ENCODE measurements around the gene HS3ST6.
A peak's percentile ranks its signal among the peaks of the same experiment; 100 is the strongest.
"Not testable (repeated sequence)": the region's sequence is repeated elsewhere in the genome, so short reads cannot be mapped to it uniquely, and the experiment has no call there.

The HS3ST6 gene

GRCh38 chr16:1920727-1921171 is 2.5 kb upstream of the HS3ST6 start:
- Histone ChIP-seq H3K4me2 (peak overlapping the region; percentile 8; the same call in 1 of the 2 replicates), H3K27me3 (ENCODE audit: insufficient read depth, low read depth) (peaks cover 92% of the 10 kb centered on the region), H2AFZ (ENCODE audit: low read depth) (peak overlapping the region; percentile 27; the same call in 1 of the 2 replicates), H3K4me3 (IDR thresholded peaks at IDR 0.05; ENCODE audit: insufficient read depth, low read depth, low read length) (no peak overlapping the region), H3K79me2 (ENCODE audit: insufficient read depth, low read depth) (no peaks in the 10 kb centered on the region), H3K27ac (no peak overlapping the region), H3K36me3 (ENCODE audit: insufficient read depth) (no peaks in the 10 kb centered on the region), H4K20me1 (ENCODE audit: insufficient read depth) (no peaks in the 10 kb centered on the region), H3K4me1 (ENCODE audit: low read depth, poor library complexity, severe bottlenecking) (no peaks in the 10 kb centered on the region), H3K9ac (no peak overlapping the region)
- no peak for TF ChIP-seq CTCF (conservative IDR thresholded peaks at IDR 0.05; ENCODE audit: low read depth, low read length)

- not testable (repeated sequence) for H3K4me3 ChIP-seq (IDR thresholded peaks at IDR 0.05; ENCODE audit: insufficient read depth, low read depth, low read length); H3K4me1 ChIP-seq (ENCODE audit: low read depth, poor library complexity, severe bottlenecking); H3K4me2 ChIP-seq; H3K9ac ChIP-seq; H3K79me2 ChIP-seq (ENCODE audit: insufficient read depth, low read depth); H2AFZ ChIP-seq (ENCODE audit: low read depth); H4K20me1 ChIP-seq (ENCODE audit: insufficient read depth); H3K27ac ChIP-seq; H3K36me3 ChIP-seq (ENCODE audit: insufficient read depth)
- H3K27me3 ChIP-seq (ENCODE audit: insufficient read depth, low read depth) = peaks cover 94% of the 10 kb centered on the region
Measured at GRCh38 chr16:1920122-1920521, 1.9 kb upstream of the HS3ST6 start.

GRCh38 chr16:1919327-1919998 is 1.2 kb upstream of the HS3ST6 start:
- no peak overlapping the region for H3K9ac ChIP-seq
- TF ChIP-seq CTCF (conservative IDR thresholded peaks at IDR 0.05; ENCODE audit: low read depth, low read length) = no peak
- H3K79me2 ChIP-seq (ENCODE audit: insufficient read depth, low read depth) = no peaks in the 10 kb centered on the region
- H4K20me1 ChIP-seq (ENCODE audit: insufficient read depth) = no peaks in the 10 kb centered on the region
- no peak overlapping the region for H2AFZ ChIP-seq (ENCODE audit: low read depth)
- H3K27me3 ChIP-seq (ENCODE audit: insufficient read depth, low read depth) = peaks cover 94% of the 10 kb centered on the region
- H3K27ac ChIP-seq = no peak overlapping the region
- H3K4me3 ChIP-seq (IDR thresholded peaks at IDR 0.05; ENCODE audit: insufficient read depth, low read depth, low read length) = no peak overlapping the region
- H3K4me1 ChIP-seq (ENCODE audit: low read depth, poor library complexity, severe bottlenecking) = no peaks in the 10 kb centered on the region
- no peaks in the 10 kb centered on the region for H3K36me3 ChIP-seq (ENCODE audit: insufficient read depth)
- no peak overlapping the region for H3K4me2 ChIP-seq

- no peaks in the 10 kb centered on the region for H3K4me1 ChIP-seq (ENCODE audit: low read depth, poor library complexity, severe bottlenecking)
- no peak overlapping the region for H3K27ac ChIP-seq
- no peaks in the 10 kb centered on the region for H3K36me3 ChIP-seq (ENCODE audit: insufficient read depth)
- H3K79me2 ChIP-seq (ENCODE audit: insufficient read depth, low read depth) = no peaks in the 10 kb centered on the region
- no peak overlapping the region for H2AFZ ChIP-seq (ENCODE audit: low read depth)
- peaks cover 94% of the 10 kb centered on the region for H3K27me3 ChIP-seq (ENCODE audit: insufficient read depth, low read depth)
- H3K4me3 ChIP-seq (IDR thresholded peaks at IDR 0.05; ENCODE audit: insufficient read depth, low read depth, low read length) = no peak overlapping the region
- TF ChIP-seq CTCF (conservative IDR thresholded peaks at IDR 0.05; ENCODE audit: low read depth, low read length) = no peak
- H3K4me2 ChIP-seq = no peak overlapping the region
- no peaks in the 10 kb centered on the region for H4K20me1 ChIP-seq (ENCODE audit: insufficient read depth)
- no peak overlapping the region for H3K9ac ChIP-seq
Measured at GRCh38 chr16:1917665-1918350, 407 bp downstream of the HS3ST6 start.
